Erythroblast (primary cell): ENCODE results near the gene DLGAP4.

ENCODE experiments used
- GATA1 ChIP-seq: IDR thresholded peaks from 2 replicates; pipeline ENCODE4 v1.6.1; 2011; ENCODE audit warnings: low read depth, mild to moderate bottlenecking, control low read depth, low read length, moderate library complexity
- POLR2A ChIP-seq: IDR thresholded peaks from 2 replicates; pipeline ENCODE4 v1.6.1; 2011; ENCODE audit warnings: mild to moderate bottlenecking, low read length

DNA sequence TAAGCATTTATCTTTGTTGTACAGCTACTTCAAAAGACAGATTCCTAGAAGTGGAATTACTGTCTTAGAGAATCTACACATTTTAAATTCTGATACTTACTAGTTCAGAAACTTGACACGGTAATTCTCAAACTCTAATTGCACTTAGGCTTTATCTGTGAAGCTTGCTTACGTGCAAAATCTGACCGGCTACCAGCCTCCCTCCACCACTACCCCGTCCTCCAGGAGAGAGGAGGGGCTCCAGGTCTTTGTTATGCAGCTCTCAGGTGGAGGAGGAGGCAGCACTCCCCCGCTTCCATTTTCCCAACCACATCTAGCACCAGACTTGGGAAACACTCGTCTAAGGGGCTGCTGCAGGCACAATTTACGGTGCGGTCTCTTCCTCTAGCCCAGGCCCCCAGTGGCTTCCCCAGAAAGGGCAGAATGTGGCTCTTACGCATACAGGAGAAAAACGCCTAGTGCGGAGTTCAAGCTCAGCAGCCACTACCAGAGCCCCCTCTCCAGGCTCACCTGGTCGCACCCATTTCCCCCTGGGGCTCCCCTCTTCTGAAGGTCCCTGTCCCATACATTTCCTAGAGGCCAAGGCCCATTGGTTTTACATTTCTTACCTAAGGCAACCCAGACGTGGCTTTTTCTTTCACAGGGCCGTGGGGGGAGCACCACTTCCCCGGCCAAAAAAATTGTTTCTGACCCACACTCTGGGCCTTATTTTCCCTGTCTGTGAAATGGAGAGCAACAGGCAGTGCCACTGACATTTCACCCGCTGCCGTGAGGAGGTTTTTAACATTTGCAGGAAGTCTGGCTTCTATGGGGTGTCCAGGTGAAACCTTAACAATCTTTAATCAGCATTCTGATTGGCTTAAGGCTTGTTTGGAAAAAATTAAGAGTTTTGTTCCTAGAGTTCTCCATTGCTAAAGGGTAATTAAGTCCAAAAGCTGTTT is 265.7 kb downstream of the DLGAP4 start:
- TF ChIP-seq POLR2A, result no peak
- no peak for TF ChIP-seq GATA1
